HG03342 (cell line): Measurements from ENCODE around the gene DPEP2.
"Not testable (repeated sequence)": the region's sequence is repeated elsewhere in the genome, so short reads cannot be mapped to it uniquely, and the experiment has no call there.

Experiments
- ATAC-seq: cut with Tn5 transposase; IDR thresholded peaks from one replicate; pipeline ENCODE4 v1.9.1; 2021; ENCODE audit warnings: mild to moderate bottlenecking, moderate library complexity; ENCODE audit not compliant: unreplicated experiment

Gene DPEP2

DNA sequence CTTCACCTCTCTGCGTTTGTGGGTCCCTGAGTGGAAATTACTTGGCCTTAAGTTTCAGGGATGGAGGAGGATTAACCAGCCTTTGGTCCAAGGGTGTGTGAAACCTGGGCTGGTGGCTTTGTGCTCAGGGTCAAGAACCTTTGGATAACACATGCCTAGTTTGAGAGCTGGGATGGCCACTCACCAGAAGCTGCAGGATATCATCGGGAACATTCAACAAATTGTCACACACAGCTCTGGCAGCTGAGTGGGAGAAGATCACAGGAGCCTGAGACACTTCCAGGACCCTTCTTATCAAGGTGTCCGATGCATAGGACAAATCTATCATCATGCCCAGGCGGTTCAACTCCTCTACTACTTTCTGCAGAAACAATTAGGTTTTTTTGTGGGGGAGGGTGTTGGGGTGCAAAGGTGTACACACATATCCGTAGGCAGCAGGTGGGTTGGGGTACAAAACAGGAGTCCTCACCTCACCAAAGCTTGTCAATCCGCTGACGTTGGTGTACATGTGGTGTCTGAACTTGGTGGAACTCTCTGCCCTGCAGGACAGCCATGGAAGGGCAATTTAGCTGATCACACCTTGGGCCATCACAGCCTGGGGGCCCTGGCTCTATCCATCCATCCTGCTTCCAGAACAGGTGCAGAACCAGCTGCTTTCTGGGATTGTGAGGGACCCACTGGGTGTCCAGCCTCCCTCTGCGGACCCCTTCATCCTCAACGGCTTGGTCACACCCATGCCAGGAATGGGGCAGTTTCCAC lies 21.6 kb downstream of the DPEP2 start:
- no peak for ATAC-seq

DNA sequence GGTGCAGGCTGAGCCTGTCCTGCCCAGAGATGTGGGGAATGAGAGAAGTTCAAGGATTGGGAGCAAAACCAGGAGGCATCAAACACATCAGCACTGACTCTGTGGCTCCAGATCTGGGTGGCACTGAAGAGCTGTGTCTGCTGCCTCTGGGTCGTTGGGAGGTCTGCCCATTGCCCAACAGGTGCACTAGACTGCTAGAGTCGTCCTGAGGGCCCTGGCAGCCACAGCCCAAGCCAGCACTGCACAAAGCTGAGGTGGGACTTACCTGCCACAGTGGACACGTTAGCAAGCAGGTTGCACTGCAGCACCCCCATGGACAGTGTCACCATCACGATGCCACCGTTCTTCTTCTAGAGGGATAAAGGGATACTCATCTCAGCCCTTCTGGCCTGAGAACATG lies 22.3 kb downstream of the DPEP2 start:
- no peak for ATAC-seq

DNA sequence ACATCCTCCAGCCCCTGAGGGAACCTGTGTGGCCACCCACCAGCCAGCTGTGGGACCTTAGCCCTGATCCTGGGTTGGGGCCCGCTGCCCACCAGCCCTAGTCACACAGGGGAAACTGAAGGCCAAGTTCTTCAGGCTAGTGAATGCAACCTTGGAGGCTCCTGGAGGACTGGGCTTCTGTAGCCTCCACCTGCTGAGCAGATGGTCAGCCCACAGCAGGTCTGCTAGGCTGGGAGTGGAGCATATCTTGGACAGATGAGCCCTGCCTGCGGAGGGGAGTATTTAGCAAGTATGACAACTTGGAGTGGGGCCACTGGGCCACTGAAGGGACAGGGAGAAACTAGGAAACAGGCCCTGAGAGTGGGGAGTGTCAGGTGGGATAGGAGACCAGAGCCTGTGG lies 23.1 kb downstream of the DPEP2 start:
- no peak for ATAC-seq

DNA sequence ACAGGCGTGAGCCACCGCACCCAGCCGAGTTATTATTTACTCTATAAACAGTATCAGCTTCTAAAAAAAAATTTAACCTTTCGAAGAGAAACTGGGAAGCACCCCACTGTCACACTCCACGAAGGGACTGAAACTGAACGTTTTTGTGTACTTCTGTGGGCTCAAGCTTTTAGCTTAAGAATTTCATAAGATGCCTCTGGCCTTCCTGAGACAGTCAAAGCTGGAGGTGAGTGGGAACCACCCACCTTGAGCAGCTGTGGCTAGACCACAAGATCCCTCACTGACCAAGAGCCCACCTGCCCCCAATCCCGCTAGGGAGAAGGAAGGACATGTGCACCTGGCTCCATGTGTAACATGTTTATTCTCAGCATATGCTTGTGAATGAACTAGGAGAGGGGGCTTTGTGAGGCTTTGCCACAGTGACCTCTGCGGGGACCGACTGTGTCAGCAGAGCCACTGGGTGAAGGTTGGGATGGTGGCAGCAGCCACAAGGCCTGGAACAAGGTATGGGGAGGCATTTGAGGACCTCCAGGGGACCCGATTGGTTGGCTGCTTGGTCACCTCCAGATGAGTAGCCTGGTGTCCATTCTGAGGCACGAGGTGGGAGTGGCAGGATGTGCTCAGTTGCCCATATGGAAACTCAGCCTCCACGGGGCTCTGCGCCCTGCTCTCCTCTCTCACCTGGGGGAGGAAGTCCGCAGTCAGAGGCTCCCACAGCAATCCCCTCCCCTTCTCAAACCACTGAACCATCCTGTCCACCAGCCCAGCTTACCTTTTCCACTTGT lies 23.8 kb downstream of the DPEP2 start:
- ATAC-seq, result no peak

DNA sequence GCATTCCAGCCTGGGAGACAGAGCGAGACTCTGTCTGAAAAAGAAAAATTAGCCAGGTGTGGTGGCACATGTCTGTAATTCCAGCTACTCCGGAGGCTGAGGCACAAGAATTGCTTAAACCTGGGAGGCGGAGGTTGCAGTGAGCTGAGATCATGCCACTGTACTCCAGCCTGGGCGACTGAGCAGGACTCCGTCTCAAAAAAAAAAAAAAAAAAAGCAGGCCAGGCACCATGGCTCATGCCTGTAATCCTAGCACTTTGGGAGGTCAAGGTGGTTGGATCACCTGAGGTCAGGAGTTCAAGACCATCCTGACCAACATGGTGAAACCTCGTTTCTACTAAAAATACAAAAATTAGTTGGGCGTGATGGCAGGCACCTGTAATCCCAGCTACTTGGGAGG lies 27.0 kb downstream of the DPEP2 start:
- not testable (repeated sequence) for ATAC-seq

DNA sequence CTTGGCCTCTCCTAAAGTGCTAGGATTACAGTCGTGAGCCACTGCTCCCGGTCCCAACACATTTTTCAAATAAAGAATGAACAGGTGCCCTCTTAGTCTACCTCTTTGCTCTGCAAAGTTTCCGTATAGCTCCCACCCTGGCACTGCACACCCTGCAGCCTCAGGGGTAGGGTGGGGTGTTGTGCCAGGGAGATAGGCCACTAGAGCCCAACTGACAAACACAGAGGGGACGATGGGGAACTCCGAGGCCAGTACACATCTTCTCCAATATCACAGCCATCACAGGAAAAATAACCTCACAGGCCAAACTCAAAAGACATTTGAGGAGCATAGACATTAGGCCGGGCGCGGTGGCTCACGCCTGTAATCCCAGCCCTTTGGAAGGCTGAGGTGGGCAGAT lies 28.2 kb downstream of the DPEP2 start:
- no peak for ATAC-seq

DNA sequence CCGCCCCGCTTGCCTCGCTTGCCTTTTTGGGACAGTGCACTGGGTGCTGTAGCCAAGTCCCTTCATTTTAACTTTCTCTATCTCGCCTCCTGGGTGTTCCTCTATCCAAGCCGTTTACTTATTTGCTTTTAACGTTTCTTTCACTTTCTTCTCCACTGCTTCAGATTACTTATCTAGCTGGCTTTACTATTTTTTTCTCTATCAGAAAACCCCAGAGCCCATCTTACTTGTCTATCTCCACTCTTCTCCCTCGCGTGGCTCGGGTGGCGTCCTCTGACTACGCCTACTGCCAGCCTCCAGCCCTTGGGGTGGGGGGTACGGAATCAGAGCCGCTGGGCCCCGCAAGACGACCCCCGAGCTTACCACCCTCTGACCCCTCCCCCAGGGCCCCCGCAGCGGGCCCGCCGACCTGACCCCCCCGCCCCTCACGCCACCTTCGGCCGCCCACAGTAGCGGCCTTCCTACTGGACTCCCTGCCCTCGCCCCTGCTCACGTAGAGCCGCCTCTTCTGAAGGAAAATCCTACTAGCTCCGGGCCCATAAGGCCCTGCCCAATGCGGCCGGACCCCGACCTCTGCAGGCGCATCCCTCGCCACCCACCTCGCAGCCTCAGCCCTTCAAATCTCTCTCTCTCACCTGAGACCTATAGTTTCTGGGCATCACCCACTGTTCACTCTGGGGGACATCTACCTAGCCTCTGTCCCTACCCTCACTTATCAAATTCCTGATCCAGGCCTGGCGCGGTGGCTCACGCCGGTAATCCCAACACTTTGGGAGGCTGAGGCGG lies 29.8 kb downstream of the DPEP2 start:
- ATAC-seq, result no peak

DNA sequence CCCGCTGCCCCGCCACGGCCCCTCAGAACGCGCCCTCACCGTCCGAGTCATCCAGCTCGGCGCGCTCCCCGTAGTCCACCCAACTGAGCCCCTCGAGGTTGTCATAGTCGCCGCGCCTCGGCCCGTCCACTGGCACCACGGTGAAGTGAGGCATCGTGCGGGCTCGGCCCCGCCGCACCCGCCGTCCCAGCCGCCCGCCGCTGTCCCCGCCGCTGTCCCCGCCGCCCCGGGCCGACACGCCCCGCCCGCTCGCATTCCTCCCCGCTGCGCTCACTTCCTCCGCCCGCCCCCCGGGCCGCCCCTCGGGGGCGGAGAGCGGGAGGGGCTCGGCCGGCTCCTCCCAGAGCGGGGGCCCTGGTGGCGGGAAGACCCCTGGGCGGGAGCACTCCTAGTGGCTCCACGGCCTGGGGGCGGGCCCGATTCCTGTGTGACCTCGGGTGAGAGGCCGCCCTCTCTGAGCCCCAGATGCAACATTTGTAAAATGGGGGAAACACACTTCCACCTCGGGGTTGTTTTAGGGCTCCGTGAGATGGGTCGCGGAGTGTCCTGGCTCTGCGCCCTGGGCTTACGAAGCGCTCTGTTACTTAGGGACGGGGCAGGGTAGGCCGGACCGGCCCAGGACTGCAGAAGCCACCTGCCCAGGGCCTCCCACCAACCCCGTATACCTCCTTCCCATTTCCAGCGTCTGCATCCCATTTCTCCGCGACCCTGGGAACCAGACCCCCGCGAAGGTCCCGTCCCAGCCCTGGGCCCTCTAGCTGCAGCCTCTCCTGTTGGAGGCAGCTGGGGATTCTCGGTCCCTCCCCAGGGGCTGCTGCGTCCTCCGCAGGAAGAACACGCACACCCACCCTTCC lies 30.7 kb downstream of the DPEP2 start, which contains the start of gene SLC12A4:
TSS of gene SLC12A4 (minus strand) at position 238 of the 854 bp plus-strand sequence. CDS start at position 154, 84 bp downstream.
- peak; percentile 83 for ATAC-seq

DNA sequence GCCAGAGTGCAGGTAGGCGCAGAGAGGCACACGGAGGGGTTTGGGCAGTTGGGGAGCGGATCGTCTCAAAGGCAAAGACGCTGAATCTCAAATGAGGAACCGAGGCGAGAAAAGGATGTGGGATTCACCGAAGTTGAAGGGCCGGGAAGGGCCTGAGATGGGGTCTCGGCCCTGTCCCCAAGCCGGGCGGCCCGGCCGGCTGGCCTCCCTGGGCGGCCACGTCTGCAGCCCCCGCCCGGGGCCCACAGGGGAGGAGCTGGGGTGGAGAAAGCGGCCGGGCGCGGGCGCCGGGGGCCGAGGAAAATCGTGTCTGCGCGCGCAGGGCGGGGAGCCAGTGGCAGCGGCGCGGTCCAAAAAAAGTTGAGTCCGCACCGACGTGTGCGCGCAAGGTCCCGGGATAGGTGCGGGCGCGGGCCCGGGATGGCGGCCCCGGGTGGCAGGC lies 31.3 kb downstream of the DPEP2 start:
- peak; percentile 23 for ATAC-seq

DNA sequence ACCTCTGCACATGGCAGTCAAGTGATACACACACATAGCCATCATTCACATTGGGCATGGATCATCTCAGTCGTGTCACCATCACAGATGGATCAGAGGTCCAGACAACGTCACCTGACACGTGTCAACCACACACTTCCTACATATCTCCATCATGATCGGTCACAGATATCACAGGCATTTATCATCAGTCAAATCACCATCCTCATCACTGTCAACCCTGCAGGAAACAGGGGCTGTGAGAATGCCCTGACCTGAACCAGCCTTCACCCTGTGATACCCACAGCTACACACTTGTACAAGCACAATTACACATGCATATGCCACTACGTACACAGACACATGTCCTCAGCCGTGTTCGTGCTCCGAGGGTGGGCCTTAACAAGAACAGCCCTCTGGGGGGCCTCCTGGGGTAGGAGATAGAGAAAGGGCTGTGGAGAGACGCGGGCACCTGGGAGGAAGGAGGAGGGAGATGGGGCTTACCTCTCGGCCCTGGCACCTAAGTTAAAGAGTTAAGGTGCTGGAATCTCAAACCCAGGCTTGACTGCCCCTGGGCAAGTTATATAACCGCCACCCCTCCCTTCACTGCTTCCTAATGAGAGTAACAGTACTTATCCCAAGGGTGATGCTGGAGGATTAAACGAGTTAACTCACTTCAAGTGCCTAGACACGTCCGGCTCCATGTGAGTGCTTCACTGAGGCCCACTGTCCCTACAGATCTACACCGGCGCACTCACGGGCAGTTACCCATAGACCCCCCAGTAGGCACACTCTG lies 31.9 kb downstream of the DPEP2 start:
- ATAC-seq, result no peak

DNA sequence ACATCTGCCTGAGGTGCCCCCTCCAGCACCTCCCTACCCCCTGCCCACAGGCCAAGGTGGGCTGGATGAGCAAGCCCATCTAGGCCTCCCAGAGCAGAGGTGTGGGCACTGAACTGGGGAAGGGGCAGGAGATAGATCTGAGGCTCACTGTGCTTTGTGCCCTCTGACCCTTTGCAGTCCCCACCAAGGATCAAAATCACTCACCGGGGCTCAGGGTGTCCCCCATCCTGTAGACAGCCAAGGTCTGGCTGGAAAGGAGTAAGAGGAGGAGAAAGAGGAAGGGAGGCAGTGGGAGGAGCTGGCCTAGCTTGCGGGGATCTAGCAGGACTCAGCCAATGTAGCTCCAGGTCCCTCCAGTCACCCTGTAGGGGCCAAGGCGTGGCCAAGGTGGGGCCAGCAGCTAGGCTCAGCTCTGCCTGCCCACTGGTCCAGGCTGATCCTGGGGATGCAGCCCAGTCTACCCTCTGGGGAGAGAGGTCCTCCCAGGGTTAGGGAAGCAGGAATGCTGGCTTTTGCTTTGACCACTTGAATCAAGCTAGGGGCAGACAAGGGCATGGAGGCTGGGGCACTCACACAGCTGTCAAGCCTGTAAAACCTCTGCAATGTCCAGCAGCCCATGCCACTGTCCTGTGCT lies 32.6 kb downstream of the DPEP2 start:
- ATAC-seq, result no peak

DNA sequence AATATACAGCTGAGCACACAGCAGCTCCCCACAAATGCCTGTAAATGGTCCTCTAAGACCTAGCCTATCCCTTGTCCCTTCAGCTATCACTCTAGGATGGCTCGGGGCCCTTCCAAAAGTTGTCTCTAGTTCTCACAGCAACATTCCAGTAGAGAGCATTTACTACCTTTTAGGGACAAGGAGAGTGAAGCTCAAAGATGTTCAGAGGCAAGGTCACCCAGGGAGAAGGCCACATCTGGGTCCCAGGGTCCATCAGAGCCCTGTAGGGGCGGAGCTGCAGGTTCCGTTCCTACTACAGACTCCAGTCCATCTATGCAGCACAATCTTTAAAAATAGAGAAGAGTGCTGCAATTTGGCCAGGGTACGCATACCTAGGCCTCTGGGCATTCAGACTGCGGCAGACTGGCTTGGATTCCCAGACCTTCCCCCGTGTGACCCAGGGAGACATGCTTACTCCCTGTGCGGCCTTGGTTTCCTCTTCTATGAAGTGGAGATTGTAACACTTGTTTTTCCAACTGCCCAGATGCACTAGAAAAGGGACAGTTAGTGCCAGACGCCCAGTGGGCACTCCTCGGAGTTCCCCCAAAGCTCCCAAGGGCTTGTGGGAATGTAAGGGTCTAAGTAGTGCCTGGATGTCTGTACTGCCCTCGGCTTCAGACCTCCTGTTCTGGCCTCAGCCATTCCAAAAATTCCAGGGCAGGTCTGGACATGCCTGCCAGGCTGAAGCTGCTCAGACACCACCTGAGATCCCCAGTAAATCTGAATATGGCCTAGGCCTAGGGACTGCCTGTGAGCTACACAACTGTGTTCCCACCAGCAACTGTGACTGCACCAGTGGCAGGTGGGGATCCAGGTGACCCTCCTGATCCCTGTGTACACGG lies 33.4 kb downstream of the DPEP2 start:
- ATAC-seq, result no peak

DNA sequence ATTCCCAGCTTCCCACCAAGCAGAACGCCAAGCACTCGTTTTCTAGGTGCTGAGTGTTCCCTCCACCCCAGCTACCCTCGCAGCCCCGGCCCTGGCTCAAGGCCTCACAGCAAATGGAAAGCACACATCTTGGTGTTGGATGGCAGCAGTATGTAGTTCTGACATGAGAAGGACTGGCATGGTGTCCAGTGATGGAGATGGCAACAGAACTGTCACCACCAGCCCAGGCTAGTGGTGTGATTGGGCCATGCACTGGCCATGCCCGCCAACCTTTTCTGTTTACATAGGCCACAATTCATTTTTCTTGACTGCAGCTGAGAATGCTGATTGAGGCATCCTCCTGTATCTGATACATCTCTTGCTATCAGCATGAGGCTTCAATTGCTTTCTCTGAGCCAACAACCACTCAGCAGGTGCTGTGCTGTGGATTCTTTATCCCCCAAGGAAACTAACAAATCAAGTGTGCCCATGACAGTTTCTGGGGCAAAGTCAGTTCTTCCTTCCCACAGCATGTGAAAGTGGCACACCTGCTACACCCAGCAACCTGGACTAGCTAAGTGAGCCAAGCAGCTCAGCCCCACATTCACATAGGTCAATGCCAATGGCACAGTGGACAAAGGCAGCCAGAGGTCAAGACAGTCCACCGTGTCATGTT lies 34.7 kb downstream of the DPEP2 start:
- ATAC-seq, result no peak

DNA sequence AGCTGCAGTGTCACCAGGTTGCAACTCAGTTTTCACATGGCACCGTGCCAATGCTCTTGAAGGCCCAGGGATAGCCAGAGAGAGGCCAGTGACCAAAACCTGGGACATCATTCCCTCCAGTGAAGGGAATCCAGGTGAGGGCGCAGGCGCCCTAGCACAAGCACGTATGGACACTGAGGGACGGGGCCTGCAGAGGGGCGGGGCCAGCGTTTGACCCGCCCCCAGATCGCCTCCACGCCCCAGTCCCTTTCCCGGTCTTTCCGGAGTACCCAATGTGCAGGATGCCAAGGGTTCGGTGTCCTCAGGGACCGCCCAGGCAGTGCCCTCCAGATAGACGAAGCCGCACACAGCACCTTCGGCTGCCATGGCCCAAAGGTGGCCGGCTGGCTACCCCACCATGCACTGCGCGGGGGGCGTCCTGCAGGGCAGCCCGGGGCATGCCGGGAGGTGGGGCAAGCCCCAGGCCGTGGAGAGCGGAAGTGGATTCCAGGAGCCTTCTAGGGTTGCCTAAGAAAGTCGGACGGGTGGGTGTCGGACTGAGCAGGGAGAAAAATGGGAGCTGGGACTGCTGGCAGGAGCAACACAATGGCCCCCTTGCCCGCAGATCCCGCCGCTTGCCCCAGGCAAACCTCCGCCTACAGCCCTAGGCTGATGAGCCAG lies 35.5 kb downstream of the DPEP2 start:
- ATAC-seq, result no peak

DNA sequence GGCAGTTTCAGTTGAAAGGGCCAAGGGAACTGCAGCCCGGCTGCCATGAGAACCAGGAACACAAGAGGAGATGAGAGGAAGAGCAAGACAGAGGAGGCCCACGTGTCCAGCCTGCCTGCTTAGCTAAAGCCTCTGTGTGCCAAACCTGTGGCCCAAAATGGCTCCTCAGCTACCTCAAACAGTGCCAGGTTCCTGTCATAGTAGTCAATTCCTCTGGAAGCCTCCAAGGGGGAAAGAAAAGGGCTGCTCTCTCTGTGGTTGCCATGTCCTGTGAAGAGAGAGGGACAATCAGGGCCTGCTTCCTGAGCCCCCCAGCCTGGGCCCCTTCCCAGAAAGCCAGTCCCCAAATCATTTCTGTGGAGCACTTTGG lies 36.0 kb downstream of the DPEP2 start:
- ATAC-seq, result no peak

DNA sequence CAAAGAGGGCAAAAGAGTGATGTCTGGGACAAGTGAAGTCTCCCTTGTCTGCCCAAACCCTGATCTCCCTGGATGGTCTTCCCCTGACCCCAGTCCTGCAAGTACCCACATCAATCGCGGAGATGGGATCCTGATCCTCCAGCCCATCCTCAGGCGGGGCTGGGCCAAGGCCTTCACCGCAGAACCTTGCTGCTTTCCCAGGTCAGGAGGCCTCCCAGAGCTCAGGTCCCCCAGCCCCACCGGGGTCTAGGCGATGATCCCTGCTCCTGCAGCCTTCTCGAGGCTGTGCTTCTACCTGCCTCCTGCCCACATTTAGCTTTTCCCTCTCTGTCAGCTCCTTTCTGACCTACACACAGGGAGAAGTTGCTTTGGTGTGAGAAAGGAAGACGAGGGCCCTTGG lies 37.1 kb downstream of the DPEP2 start:
- ATAC-seq, result no peak

DNA sequence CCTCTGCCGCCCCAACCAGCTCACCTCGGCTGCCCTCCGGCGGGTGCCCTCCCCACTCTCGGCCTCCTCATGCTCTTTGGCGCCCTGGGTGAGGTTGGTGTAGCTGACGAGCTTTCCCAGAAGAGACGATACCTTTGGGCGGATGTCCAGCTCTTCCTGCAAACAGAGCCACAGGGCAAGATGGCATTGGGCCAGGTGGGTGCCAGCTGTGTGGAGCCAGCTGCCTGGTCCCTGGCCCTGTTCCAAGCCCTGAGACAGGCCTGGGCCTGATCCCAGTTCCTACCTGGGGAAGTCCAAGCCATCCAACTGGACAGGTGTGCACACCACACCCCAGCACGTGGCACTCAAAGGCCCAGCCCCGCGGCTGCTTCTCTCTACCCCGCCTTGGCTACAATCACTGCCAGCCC lies 37.7 kb downstream of the DPEP2 start:
- no peak for ATAC-seq
